AG04450 (cell line): ENCODE data around the gene SIGLEC15. TPM values are rescaled to one million over a fixed set of nuclear protein-coding genes. Genes with fewer than 3 reads are reported as not detected.
"Not testable (repeated sequence)": the region's sequence is repeated elsewhere in the genome, so short reads cannot be mapped to it uniquely, and the experiment has no call there.

Source experiments
- CTCF ChIA-PET: fragments of 300-600, 350-600 bp; formaldehyde crosslinking; extraction: SDS; loops from one replicate; lab custom pipeline; 2022; ENCODE audit warnings: antibody characterized with exemption, inconsistent platforms; lab: Charles Lee
- POLR2A ChIA-PET: fragments of 350-600 bp; formaldehyde crosslinking; extraction: SDS; loops from one replicate; lab custom pipeline; 2021; ENCODE audit warnings: antibody characterized with exemption, inconsistent platforms; lab: Yijun Ruan, JAX
- DNase-seq: peaks from one replicate; pipeline ENCODE4 v3.0.0-alpha.2; 2011; ENCODE audit warnings: low read depth, low spot score
- H3K27ac ChIP-seq: one replicate; pipeline ENCODE4 v1.5.1; 2012; ENCODE audit warnings: low read depth, low read length, control low read depth
- H3K27me3 ChIP-seq: one replicate; pipeline ENCODE4 v1.6.0; 2012; ENCODE audit warnings: low read length; ENCODE audit not compliant: control insufficient read depth, insufficient read depth
- H3K4me3 ChIP-seq: 2 replicates; pipeline ENCODE4 v1.5.1; 2011; ENCODE audit warnings: mild to moderate bottlenecking, low read depth, low read length, control low read depth
- H3K9me3 ChIP-seq: 2 replicates; pipeline ENCODE4 v1.5.1; 2012; ENCODE audit warnings: low read length; ENCODE audit not compliant: control insufficient read depth, insufficient read depth
- polyA plus RNA-seq: library from polyadenylated mRNA; depleted of rRNA; stranded (reverse); fragments of >200 nt; gene quantifications from 2 replicates; pipeline ENCODE4 v1.2.3, GENCODE V29; 2011
- TF ChIP-seq, protein P1 (sequence below): IDR thresholded peaks from 2 replicates; pipeline ENCODE4 v1.5.1; 2011; ENCODE audit warnings: low read depth, low read length, control low read depth, inconsistent platforms

Gene SIGLEC15
- polyA plus RNA-seq, 1 experiment = 1.6 TPM

DNA sequence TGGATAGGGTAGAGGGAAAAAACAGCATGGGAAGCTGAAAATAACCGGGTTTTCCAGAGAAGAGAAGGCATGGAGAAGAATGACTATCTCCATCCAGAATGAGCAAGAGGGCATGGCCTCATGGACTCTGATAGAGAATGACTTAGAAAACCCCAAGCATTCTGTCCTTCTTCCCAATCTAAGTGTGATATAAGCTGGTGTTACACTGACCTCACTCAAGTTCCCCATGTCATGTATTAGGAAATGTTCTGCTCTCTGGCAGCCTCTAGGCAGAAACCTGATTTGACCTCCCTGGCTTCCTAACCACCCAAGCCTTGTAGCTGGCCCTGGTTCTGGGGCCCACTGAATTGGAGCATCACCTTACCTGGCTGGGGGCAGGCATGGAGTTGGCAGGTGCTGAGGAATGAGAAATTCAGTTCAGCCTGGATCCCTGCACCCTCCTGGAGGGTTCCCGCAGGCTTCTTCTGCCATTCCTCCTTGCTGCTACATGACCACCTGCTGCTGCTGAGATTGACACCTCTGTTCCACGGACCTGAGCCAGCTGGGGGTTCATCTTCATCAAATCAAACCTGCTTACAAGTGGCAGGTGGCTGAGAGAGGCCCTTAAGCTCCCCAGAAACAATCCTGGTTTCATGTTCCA is 5.2 kb upstream of the SIGLEC15 start:
- TF ChIP-seq, protein P1, sequence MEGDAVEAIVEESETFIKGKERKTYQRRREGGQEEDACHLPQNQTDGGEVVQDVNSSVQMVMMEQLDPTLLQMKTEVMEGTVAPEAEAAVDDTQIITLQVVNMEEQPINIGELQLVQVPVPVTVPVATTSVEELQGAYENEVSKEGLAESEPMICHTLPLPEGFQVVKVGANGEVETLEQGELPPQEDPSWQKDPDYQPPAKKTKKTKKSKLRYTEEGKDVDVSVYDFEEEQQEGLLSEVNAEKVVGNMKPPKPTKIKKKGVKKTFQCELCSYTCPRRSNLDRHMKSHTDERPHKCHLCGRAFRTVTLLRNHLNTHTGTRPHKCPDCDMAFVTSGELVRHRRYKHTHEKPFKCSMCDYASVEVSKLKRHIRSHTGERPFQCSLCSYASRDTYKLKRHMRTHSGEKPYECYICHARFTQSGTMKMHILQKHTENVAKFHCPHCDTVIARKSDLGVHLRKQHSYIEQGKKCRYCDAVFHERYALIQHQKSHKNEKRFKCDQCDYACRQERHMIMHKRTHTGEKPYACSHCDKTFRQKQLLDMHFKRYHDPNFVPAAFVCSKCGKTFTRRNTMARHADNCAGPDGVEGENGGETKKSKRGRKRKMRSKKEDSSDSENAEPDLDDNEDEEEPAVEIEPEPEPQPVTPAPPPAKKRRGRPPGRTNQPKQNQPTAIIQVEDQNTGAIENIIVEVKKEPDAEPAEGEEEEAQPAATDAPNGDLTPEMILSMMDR = no peak
- Histone ChIP-seq H3K27ac (no peak overlapping the region), H3K27me3 (no peaks in the 10 kb centered on the region), H3K4me3 (no peak overlapping the region), H3K9me3 (peaks cover 3% of the 10 kb centered on the region; the same call in 1 of the 2 replicates)
- CTCF ChIA-PET = no interaction called here
- DNase-seq = no peak
- POLR2A ChIA-PET = no interaction called here

DNA sequence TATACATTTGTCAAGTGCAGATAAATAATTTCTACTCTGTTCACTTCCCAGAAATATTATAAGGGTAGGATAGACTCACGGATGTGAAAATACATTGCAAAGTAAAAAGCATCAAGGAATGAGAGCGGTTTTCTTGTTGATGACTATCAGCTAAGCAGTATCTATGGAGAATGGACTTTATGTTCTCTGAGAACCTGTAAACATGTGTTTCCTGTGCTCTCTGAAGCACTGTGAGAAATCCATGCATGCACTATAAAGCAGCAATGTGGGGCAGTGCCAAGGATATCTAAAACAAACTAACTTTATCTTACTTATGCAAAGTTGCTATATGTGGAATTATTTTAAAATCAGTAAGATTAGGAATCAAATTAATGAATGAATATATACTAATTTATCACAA is 4.4 kb upstream of the SIGLEC15 start:
- ChIA-PET CTCF (interaction anchor here (0.7 kb wide), 1 partner anchor 19 kb away, joined by 3 read pairs; no protein-coding TSS in a partner anchor), POLR2A (no interaction called here)
- no peak overlapping the region for H3K27ac ChIP-seq
- H3K9me3 ChIP-seq = peaks cover 3% of the 10 kb centered on the region; the same call in 1 of the 2 replicates
- no peak overlapping the region for H3K4me3 ChIP-seq
- H3K27me3 ChIP-seq = no peaks in the 10 kb centered on the region
- DNase-seq = no peak
- TF ChIP-seq, protein P1 = no peak

DNA sequence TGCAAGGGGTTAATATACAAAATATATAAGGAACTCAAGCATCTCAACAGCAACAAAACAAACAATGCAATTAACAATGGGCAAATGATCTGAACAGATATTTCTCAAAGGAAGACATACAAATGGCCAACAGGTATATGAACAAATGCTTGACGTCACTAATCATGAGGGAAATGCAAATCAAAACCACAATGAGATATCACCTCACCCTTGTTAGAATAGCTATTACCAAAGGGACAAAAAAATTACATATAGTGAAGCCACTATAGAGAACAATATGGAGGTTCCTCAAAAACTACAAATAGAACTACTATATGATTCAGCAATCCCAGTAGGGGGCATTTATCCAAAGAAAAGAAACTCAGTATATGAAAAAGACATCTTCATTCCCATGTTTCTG is 3.8 kb upstream of the SIGLEC15 start:
- TF ChIP-seq, protein P1 = no peak
- Histone ChIP-seq H3K27me3 (no peaks in the 10 kb centered on the region), H3K9me3 (peaks cover 3% of the 10 kb centered on the region; the same call in 1 of the 2 replicates), H3K27ac (no peak overlapping the region), H3K4me3 (no peak overlapping the region)
- no peak for DNase-seq
- CTCF ChIA-PET = interaction anchor here (0.7 to 1.2 kb wide), 2 partner anchors 18 kb away, joined by 3 read pairs; no protein-coding TSS in a partner anchor
- POLR2A ChIA-PET = no interaction called here

DNA sequence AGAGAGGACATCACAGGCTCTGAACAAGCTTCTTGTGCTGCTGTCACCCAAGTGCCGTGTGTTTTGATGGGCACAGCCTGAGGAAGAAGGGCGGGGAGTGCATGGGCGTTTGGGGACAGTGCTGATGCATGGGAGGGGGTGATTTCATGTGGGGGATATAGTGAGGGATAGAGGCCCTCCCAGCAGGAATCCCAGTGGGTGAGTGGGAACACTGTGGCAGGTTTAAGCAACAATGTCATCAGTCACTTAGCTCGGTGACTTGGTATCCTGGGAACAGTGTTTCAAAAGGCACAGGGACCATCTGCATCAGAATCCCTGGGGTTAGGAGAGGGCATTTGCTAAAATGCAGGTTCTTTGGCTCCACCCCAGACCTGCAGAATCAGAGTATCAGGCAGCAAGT is 609 bp downstream of the SIGLEC15 start:
- peaks cover 3% of the 10 kb centered on the region for H3K9me3 ChIP-seq
- no peak for DNase-seq
- no peak overlapping the region for H3K4me3 ChIP-seq
- TF ChIP-seq, protein P1 = no peak
- H3K27me3 ChIP-seq = no peaks in the 10 kb centered on the region
- no peak overlapping the region for H3K27ac ChIP-seq
- ChIA-PET POLR2A (no interaction called here), CTCF (interaction anchor here (1.4 kb wide), 1 partner anchor 103 kb away, joined by 4 read pairs; no protein-coding TSS in a partner anchor)

DNA sequence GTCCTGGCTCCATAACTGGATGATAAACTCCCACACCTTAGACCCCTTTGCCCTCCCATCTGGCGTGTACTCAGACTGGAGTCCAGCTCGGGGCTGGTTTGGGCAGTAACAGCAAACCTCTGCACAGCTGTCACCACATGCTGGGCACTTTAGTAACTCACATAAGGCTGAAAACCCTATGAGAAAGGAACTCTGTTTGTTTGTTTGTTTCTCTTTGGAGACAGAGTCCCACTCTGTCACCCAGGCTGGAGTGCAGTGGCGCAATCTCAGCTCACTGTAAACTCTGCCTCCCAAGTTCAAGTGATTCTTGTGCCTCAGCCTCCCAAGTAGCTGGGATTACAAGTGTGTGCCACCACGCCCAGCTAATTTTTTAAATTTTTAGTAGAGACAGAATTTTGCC is 1.2 kb downstream of the SIGLEC15 start:
- H3K9me3 ChIP-seq, H3K27me3 ChIP-seq, POLR2A ChIA-PET, H3K4me3 ChIP-seq, DNase-seq: not testable (repeated sequence)
- CTCF ChIA-PET = interaction anchor here (1.4 kb wide), 1 partner anchor 104 kb away, joined by 4 read pairs; no protein-coding TSS in a partner anchor
- peak overlapping the region; percentile 100 for H3K27ac ChIP-seq
